H9 (cell line): Measurements from ENCODE around the gene GARRE1. TPM values are rescaled to one million over a fixed set of nuclear protein-coding genes. Genes with fewer than 3 reads are reported as not detected.

ENCODE experiments used
- DNase-seq: peaks from one replicate; pipeline ENCODE4 v3.0.0-alpha.2; 2017
- H2AFZ ChIP-seq: one replicate; pipeline ENCODE4 v1.6.1; 2013; ENCODE audit warnings: mild to moderate bottlenecking, low read length, control low read depth, moderate library complexity
- H2AK5ac ChIP-seq: 2 replicates; pipeline ENCODE4 v1.6.1; 2013; ENCODE audit warnings: low read length, control low read depth, mixed read lengths; ENCODE audit not compliant: insufficient read length
- H2BK120ac ChIP-seq: one replicate; pipeline ENCODE4 v1.6.1; 2013; ENCODE audit warnings: low read depth, mild to moderate bottlenecking, low read length, control low read depth, inconsistent platforms; ENCODE audit not compliant: poor library complexity, severe bottlenecking
- H2BK12ac ChIP-seq: 2 replicates; pipeline ENCODE4 v1.6.1; 2013; ENCODE audit warnings: low read length, control low read depth, mixed read lengths, low read depth; ENCODE audit not compliant: insufficient read length
- H2BK15ac ChIP-seq: 2 replicates; pipeline ENCODE4 v1.6.1; 2013; ENCODE audit warnings: low read depth, low read length, control low read depth
- H2BK20ac ChIP-seq: one replicate; pipeline ENCODE4 v1.6.1; 2013; ENCODE audit warnings: low read depth, mild to moderate bottlenecking, low read length, control low read depth, inconsistent platforms; ENCODE audit not compliant: poor library complexity, severe bottlenecking
- H2BK5ac ChIP-seq: 2 replicates; pipeline ENCODE4 v1.6.1; 2013; ENCODE audit warnings: low read length, control low read depth, mixed read lengths; ENCODE audit not compliant: insufficient read length
- H3K14ac ChIP-seq: 2 replicates; pipeline ENCODE4 v1.6.1; 2013; ENCODE audit warnings: low read length, control low read depth; ENCODE audit not compliant: insufficient read depth
- H3K18ac ChIP-seq: 2 replicates; pipeline ENCODE4 v1.6.1; 2013; ENCODE audit warnings: low read depth, mild to moderate bottlenecking, mixed read lengths, low read length, control low read depth; ENCODE audit not compliant: insufficient read length
- H3K23ac ChIP-seq: 2 replicates; pipeline ENCODE4 v1.6.1; 2013; ENCODE audit warnings: low read length, control low read depth, mixed read lengths, low read depth; ENCODE audit not compliant: insufficient read length
- H3K23me2 ChIP-seq: 2 replicates; pipeline ENCODE4 v1.6.1; 2013; ENCODE audit warnings: low read depth, mild to moderate bottlenecking, mixed read lengths, low read length, control low read depth; ENCODE audit not compliant: insufficient read length, poor library complexity, severe bottlenecking
- H3K27ac ChIP-seq: 2 replicates; pipeline ENCODE4 v1.5.1; 2013; ENCODE audit warnings: low read length, control low read depth, mixed read lengths, low read depth; ENCODE audit not compliant: insufficient read length
- H3K27me3 ChIP-seq: 2 replicates; pipeline ENCODE4 v1.6.1; 2013; ENCODE audit warnings: low read length, control low read depth, inconsistent platforms; ENCODE audit not compliant: insufficient read depth
- H3K4ac ChIP-seq: 2 replicates; pipeline ENCODE4 v1.6.1; 2013; ENCODE audit warnings: low read depth, mild to moderate bottlenecking, control low read depth, inconsistent platforms, low read length, moderate library complexity
- H3K4me1 ChIP-seq: 2 replicates; pipeline ENCODE4 v1.6.1; 2013; ENCODE audit warnings: low read length, control low read depth, inconsistent platforms; ENCODE audit not compliant: insufficient read depth
- H3K4me2 ChIP-seq: 2 replicates; pipeline ENCODE4 v1.6.1; 2013; ENCODE audit warnings: low read length, control low read depth, mixed read lengths; ENCODE audit not compliant: insufficient read length, insufficient read depth
- H3K56ac ChIP-seq: 2 replicates; pipeline ENCODE4 v1.6.1; 2013; ENCODE audit warnings: low read depth, mild to moderate bottlenecking, mixed read lengths, low read length, control low read depth; ENCODE audit not compliant: insufficient read length
- H3K79me1 ChIP-seq: 2 replicates; pipeline ENCODE4 v1.6.1; 2013; ENCODE audit warnings: low read depth, mild to moderate bottlenecking, moderate library complexity, low read length, control low read depth, inconsistent platforms; ENCODE audit not compliant: insufficient read depth, poor library complexity, severe bottlenecking
- H3K79me2 ChIP-seq: 2 replicates; pipeline ENCODE4 v1.6.1; 2013; ENCODE audit warnings: low read length, control low read depth, inconsistent platforms; ENCODE audit not compliant: insufficient read depth
- H3K9ac ChIP-seq: 2 replicates; pipeline ENCODE4 v1.6.1; 2013; ENCODE audit warnings: low read length, control low read depth, mixed read lengths; ENCODE audit not compliant: insufficient read length; ENCODE audit errors: extremely low read depth
- H3K9me3 ChIP-seq: one replicate; pipeline ENCODE4 v1.6.1; 2013; ENCODE audit warnings: low read depth, low read length, inconsistent platforms; ENCODE audit not compliant: control insufficient read depth
- H3T11ph ChIP-seq: one replicate; pipeline ENCODE4 v1.6.1; 2013; ENCODE audit warnings: mild to moderate bottlenecking, low read length, control low read depth, inconsistent platforms
- H4K20me1 ChIP-seq: one replicate; pipeline ENCODE4 v1.6.1; 2013; ENCODE audit not compliant: control insufficient read depth, insufficient read length, insufficient read depth
- H4K5ac ChIP-seq: 2 replicates; pipeline ENCODE4 v1.6.1; 2013; ENCODE audit warnings: low read depth, mild to moderate bottlenecking, mixed read lengths, low read length, control low read depth; ENCODE audit not compliant: insufficient read length
- H4K8ac ChIP-seq: replicated peaks from 2 replicates; pipeline ENCODE4 v1.6.1; 2013; ENCODE audit warnings: low read length, control low read depth, mixed read lengths, low read depth; ENCODE audit not compliant: insufficient read length
- H4K91ac ChIP-seq: 2 replicates; pipeline ENCODE4 v1.6.1; 2013; ENCODE audit warnings: low read depth, mild to moderate bottlenecking, moderate library complexity, mixed read lengths, low read length, control low read depth; ENCODE audit not compliant: insufficient read length
- H3K27ac Mint-ChIP-seq, 3 experiments: 2 replicates in 2 of 3; 3 replicates in 1 of 3; pipeline ENCODE4 v1.8.0; 2020 to 2021; ENCODE audit warnings: mixed read lengths in 3 of 3, mild to moderate bottlenecking in 1 of 3, moderate library complexity in 1 of 3
- H3K27me3 Mint-ChIP-seq: 2 replicates; pipeline ENCODE4 v1.8.0; 2021; ENCODE audit warnings: low read depth, mild to moderate bottlenecking, moderate library complexity, mixed read lengths
- H3K36me3 Mint-ChIP-seq, 3 experiments: 2 replicates in 2 of 3; 3 replicates in 1 of 3; pipeline ENCODE4 v1.8.0; 2020 to 2021; ENCODE audit warnings: low read depth in 3 of 3, mixed read lengths in 3 of 3; ENCODE audit not compliant: insufficient read depth in 1 of 3
- H3K4me1 Mint-ChIP-seq, 2 experiments: 2 replicates each; pipeline ENCODE4 v1.8.0; 2020; ENCODE audit warnings: mixed read lengths in 2 of 2
- H3K4me3 Mint-ChIP-seq, 2 experiments: 2 replicates in 1 of 2; 3 replicates in 1 of 2; pipeline ENCODE4 v1.8.0; 2020 to 2021; ENCODE audit warnings: mild to moderate bottlenecking in 2 of 2, mixed read lengths in 2 of 2, moderate library complexity in 1 of 2
- H3K9me3 Mint-ChIP-seq, 2 experiments: 2 replicates in 1 of 2; 3 replicates in 1 of 2; pipeline ENCODE4 v1.8.0; 2020; ENCODE audit warnings: mild to moderate bottlenecking in 2 of 2, mixed read lengths in 2 of 2, moderate library complexity in 1 of 2
- WGBS: extraction: QIAGEN DNeasy Blood & Tissue Kit; methylation state at CpG from one replicate; pipeline ENCODE4 v1.1.7; 2013; ENCODE audit warnings: missing lambda C conversion rate, low lambda C conversion rate, mixed read lengths; ENCODE audit not compliant: insufficient read length; ENCODE audit errors: extremely low coverage; 5-methylcytosine and 5-hydroxymethylcytosine counted together
- total RNA-seq: library from RNA; stranded (reverse); gene quantifications from 2 replicates; pipeline ENCODE4 v1.2.1, GENCODE V29; 2021
- TF ChIP-seq, protein P1 (sequence below): fragments of 200-600 bp; sonication (generic); conservative IDR thresholded peaks from 3 replicates; pipeline ENCODE4 v1.8.0; 2021; ENCODE audit warnings: antibody characterized with exemption, mild to moderate bottlenecking

GARRE1 gene
- total RNA-seq, 1 experiment from 2014 or later: 24.1 TPM

DNA sequence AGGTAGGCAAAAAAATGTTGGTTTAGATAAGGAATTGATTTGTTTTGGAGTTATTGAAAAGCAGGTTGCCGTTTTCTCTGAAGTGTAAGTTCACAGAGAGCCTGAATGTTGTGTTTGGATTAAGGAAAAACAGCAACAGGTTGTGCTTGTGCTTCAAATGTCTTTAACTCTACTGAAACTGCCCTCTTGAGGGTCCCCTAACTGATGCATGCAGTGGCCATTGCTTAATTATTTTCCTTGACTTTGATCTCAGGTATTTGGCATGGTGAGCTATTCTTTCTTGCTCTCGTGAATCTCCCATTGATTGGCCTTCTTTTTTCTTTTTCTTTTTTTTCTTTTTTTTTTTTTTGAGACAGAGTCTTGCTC is 3.2 kb downstream of the GARRE1 start:
- H3K56ac ChIP-seq: no peak overlapping the region
- peaks cover 30 to 33% of the 10 kb centered on the region in 2 experiments for H3K4me1 Mint-ChIP-seq
- H3K4ac ChIP-seq: no peak overlapping the region
- WGBS: 100% methylated on average over 1 of the region's 2 CpGs
- peaks cover 2% of the 10 kb centered on the region for H3K79me1 ChIP-seq
- H3K4me3 Mint-ChIP-seq: no peak overlapping the region
- DNase-seq: no peak
- no peak overlapping the region for H3K4me2 ChIP-seq
- no peak overlapping the region for H3K27ac Mint-ChIP-seq
- no peak overlapping the region for H2BK12ac ChIP-seq
- H3K4me1 ChIP-seq: peaks cover 3% of the 10 kb centered on the region; the same call in 1 of the 2 replicates
- no peak overlapping the region for H2BK120ac ChIP-seq
- no peak overlapping the region for H2BK15ac ChIP-seq
- no peak overlapping the region for H3K18ac ChIP-seq
- H3K9me3 Mint-ChIP-seq: no peaks in the 10 kb centered on the region; a peak in 1 of 5 replicates
- H2AK5ac ChIP-seq: no peak overlapping the region
- no peak overlapping the region for H4K5ac ChIP-seq
- H4K91ac ChIP-seq: no peak overlapping the region
- H4K20me1 ChIP-seq: no peaks in the 10 kb centered on the region
- H3T11ph ChIP-seq: no peak overlapping the region
- no peak overlapping the region for H3K14ac ChIP-seq
- H3K27me3 ChIP-seq: no peaks in the 10 kb centered on the region
- H3K23ac ChIP-seq: no peak overlapping the region
- H2AFZ ChIP-seq: no peak overlapping the region
- no peak overlapping the region for H2BK20ac ChIP-seq
- no peak overlapping the region for H3K9ac ChIP-seq
- peaks cover 2% of the 10 kb centered on the region; the same call in 1 of the 2 replicates for H3K79me2 ChIP-seq
- no peak overlapping the region for H3K27ac ChIP-seq
- no peak overlapping the region for H4K8ac ChIP-seq
- no peaks in the 10 kb centered on the region for H3K9me3 ChIP-seq
- no peaks in the 10 kb centered on the region for H3K27me3 Mint-ChIP-seq
- H3K36me3 Mint-ChIP-seq: no peaks in the 10 kb centered on the region; a peak in 4 of 7 replicates
- TF ChIP-seq, protein P1, sequence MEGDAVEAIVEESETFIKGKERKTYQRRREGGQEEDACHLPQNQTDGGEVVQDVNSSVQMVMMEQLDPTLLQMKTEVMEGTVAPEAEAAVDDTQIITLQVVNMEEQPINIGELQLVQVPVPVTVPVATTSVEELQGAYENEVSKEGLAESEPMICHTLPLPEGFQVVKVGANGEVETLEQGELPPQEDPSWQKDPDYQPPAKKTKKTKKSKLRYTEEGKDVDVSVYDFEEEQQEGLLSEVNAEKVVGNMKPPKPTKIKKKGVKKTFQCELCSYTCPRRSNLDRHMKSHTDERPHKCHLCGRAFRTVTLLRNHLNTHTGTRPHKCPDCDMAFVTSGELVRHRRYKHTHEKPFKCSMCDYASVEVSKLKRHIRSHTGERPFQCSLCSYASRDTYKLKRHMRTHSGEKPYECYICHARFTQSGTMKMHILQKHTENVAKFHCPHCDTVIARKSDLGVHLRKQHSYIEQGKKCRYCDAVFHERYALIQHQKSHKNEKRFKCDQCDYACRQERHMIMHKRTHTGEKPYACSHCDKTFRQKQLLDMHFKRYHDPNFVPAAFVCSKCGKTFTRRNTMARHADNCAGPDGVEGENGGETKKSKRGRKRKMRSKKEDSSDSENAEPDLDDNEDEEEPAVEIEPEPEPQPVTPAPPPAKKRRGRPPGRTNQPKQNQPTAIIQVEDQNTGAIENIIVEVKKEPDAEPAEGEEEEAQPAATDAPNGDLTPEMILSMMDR: no peak
- H3K23me2 ChIP-seq: peaks cover 7% of the 10 kb centered on the region
- H2BK5ac ChIP-seq: no peak overlapping the region
